DMS114 treated with DMSO at 0.1 percent for 48 hours (cell line): ENCODE data around the gene SPRR5.

ENCODE experiments used
- DNase-seq: peaks from one replicate; lab custom pipeline; 2025; ENCODE audit not compliant: unreplicated experiment; lab: John Stamatoyannopoulos, UW

SPRR5 gene

DNA sequence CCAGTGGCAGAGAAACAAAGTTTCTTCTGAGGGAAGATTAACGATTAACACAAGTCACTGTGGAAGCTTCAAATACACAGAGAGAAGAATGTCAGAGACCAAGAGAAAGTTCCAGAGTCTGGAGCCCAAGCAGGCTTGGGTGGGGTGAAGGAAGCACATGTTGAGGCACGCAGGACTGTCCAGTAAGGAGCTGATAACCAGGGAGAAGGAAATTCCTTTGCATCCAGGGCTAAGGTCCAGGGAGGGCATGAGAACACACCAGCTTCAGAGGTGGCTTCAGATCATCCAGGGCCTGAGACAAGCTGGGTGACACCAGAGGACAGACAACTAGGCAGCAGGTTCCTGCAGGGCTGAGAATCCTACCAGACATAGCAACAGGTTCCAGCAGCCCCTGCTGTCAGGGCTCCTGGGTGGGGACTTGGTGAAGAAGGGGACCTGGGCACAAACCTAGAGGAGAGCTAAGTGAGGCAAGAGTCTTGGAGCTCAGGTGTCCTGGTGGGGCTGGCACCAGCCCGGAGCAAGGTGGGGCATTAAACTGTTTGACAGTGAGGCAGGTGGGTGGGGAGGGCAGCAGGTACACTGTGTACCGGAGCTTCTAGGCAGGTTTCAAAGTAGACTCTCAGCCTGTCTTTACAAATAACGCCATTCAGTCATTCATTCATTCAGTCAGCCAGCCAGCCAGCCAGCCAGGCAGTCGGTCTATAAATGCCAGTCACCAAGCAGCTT, 34.3 kb downstream of the SPRR5 start:
- DNase-seq: no peak

DNA sequence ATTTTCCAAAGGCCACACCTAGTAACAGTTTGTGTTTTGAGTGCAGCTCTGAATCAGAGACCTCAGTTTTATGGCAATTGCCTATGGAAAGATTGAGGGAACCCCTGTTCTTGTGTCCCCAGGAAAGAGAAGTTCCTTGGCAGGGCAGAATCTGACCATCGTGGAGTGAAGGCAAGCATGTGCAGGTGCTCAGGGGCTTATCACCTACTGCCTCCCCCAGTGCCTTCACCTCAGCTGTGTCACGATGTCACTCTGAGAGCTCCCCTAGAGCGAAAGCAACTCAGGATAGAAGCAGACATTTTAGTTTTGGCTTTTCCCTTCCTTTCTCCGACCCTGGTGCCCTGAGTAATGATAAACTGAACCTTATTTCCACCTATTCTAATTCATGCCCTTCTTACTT, 35.1 kb downstream of the SPRR5 start:
- DNase-seq: no peak

DNA sequence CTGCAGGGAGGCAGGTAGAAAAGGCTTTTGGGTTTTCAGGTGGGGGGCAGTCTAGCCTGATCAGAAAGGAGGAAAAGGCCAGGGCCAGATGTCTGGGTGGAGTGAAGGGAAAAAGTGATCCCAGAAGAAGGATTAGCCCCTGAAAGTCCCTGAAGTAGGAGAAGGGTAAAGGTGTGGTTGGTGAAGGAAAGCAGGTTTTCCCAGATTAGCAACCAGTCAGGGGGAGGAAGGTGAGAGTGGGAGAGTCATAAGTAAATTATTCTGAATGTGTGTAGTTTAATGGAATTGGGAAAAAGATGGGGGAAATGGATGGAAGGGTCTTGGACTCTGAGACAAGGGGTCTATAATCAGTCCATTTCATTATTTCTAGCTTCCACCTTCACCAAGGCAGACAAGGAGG, 36.2 kb downstream of the SPRR5 start:
- DNase-seq: no peak

DNA sequence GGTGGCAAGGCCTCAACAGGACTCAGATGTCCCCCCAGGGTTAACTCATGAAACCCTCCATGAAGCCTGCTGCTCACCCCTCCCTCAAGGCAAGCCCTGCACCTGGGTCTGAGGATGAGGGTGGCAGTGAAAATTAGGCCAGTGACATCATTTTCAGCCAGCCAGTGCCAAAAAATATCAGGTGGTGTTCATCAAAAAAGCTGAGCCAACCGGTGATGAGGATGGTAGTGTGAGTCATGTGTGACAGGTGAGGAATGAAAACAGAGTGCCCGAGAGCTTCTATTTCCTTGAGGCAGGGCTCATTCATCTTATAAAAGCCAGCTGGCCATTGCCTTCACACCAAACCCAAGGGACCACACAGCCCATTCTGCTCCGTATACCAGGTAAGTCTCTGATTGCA, 36.7 kb downstream of the SPRR5 start, which contains the start of gene SPRR1A:
Gene SPRR1A (plus strand): TSS at position 339 of the 400 bp plus-strand sequence. CDS start 1,150 bp downstream, outside the sequence.
- DNase-seq: no peak

DNA sequence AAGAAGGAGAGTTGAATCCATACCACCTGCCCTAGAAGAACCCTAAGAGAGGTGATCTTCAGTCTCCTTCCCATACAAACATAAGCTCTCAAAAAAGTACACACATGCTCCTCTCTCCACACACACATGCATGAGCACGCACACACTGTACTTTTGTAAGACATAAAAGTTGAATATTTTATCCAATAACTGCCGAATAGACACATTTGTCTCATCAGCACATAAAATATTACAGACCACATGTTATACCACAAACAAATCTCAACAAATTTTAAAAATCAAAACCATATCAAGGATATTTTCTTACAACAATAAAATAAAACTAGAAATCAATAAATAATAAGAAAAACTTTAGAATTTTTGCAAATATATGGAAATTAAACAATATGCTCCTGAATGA, 39.6 kb downstream of the SPRR5 start:
- DNase-seq: no peak

DNA sequence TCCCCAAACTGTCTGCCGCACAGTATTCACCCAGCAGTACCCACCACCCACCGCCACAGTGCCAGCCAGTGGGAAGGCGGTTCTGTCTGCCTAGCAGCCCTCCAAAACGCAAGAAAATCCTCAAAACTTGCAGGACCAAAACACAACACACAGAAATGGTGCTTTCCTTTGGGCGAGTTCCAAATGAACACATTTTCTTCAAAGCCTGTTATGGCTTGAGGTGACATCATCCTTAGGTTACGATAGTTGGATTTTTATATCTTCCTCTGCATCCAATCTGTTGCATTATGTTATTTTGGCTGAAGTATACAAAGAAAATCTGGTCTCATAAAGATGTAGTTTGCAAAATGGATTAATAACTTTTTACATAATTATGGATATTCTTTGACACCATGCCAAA, 46.2 kb downstream of the SPRR5 start:
- DNase-seq: no peak

DNA sequence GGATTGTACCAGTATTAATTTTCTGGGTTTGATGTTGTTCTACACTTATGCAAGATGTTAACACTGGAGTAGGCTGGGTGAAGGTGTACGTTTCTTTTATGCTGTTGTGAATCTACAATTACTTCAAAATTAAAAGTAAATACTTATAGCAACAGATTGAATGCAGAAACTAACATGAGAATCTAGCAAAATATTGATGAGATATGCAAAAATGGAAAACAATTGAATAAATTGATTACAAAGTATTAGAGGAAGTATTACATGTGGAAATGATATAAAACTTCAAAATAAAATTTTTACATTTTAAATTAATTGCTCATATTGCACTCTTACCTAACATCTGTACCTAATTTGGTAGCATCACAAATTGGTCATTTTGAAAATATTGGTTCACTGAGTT, 48.8 kb downstream of the SPRR5 start:
- no peak for DNase-seq

DNA sequence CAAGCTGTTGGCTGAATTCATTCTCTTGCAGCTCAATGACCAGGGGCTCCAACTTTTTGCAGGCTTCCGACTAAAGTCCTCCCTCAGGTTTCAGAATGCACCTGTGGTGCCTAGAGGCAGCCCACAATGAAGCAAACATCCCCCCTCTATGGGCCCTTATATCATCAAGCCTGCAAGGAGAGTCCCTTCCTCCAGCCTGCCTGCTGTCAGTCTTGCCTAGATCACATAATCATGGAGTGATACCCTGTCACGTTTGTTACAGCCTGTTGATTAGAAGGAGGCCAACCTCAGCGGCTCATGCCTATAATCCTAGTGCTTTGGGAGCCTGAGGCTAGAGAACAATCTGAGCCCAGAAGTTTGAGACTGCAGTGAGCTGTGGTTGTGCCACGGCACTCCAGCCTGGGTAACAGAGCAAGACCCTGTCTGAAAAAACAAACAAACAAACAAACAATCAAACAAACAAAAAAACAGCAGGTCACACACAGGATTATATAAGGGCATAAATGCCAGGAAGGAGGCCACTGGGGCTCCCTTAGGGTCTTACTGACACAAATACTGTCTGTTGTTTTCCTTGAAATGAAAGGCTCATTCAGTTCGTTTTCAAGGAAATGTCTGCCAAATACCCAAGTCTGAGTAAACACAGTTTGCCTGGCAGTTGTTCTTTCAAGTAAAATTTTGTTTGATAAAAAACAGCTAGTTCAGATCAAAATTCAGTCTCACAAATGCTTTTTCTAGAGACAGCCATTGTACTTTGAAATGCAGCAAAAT, 49.8 kb downstream of the SPRR5 start:
- DNase-seq: no peak

DNA sequence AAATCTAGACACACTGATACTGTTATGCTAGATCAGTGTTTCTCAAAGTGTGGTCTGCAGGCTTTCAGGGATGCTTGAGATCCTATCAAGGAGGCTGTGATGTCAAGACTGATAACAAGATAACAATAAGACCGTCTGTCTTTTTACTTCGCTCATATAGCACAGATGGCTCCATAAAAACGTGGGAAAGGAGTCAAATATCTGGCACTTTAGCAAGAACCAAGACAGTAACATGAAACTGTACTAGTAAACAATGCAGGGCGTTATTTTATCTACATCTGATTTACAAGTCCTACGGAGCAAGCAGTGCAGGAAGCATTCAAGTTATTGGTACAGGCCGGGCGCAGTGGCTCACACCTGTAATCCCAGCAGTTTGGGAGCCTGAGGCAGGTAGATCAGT, 50.9 kb downstream of the SPRR5 start:
- DNase-seq: no peak

DNA sequence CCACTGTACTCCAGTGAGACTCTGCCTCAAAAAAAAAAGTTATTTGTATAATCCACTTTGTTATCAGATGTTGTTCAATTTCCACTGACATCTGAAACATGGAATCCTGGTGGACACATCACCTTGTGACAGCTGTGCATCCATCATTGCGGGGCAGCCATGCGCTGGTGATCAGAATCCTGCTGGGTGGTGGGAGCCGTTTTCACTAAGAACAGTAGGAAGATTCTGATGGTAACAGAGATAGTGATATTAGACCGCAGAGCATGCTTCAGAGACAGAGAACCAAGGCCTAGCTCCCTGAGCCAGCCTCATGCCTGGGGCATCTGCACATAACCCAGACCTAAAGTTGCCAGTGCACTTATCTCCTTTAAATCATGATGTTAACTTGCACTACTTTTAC, 51.5 kb downstream of the SPRR5 start:
- DNase-seq: no peak
